Natural killer cell (primary cell): ENCODE results near the gene SORCS2. TPM values are rescaled to one million over a fixed set of nuclear protein-coding genes. Genes with fewer than 3 reads are reported as not detected.

Source experiments
- ATAC-seq, 3 donors: fragments of 150-1000 bp in 2 of 3; fragments of 200-7000 bp in 1 of 3; cut with Tn5 transposase; 1 replicate in 1 of 3; 2 replicates in 2 of 3; pipeline ENCODE4 v1.10.0; 2021; ENCODE audit warnings: mild to moderate bottlenecking in 2 of 3, moderate library complexity in 2 of 3
- DNase-seq, 2 donors: peaks; one replicate each; pipeline versions ENCODE4 v3.0.0 to v3.0.0-alpha.2; 2013 to 2021; ENCODE audit warnings: mixed read lengths in 1 of 2
- H3K27ac ChIP-seq: one replicate; pipeline ENCODE4 v1.5.1; 2013; ENCODE audit warnings: mild to moderate bottlenecking, low read length
- H3K27me3 ChIP-seq: one replicate; pipeline ENCODE4 v1.6.1; 2013; ENCODE audit warnings: low read length; ENCODE audit not compliant: control insufficient read depth, insufficient read depth
- H3K36me3 ChIP-seq: one replicate; pipeline ENCODE4 v1.6.1; 2013; ENCODE audit warnings: low read length; ENCODE audit not compliant: control insufficient read depth, insufficient read depth
- H3K4me1 ChIP-seq: one replicate; pipeline ENCODE4 v1.6.1; 2013; ENCODE audit warnings: low read length; ENCODE audit not compliant: control insufficient read depth, insufficient read depth
- H3K4me3 ChIP-seq: one replicate; pipeline ENCODE4 v1.5.1; 2013; ENCODE audit warnings: low read length
- H3K9me3 ChIP-seq: one replicate; pipeline ENCODE4 v1.6.1; 2013; ENCODE audit warnings: low read length; ENCODE audit not compliant: control insufficient read depth, insufficient read depth
- H3K27ac Mint-ChIP-seq, 2 donors: one replicate each; pipeline ENCODE4 v1.8.0; 2022; ENCODE audit warnings: mild to moderate bottlenecking in 2 of 2, mixed read lengths in 2 of 2, moderate library complexity in 1 of 2
- H3K27me3 Mint-ChIP-seq, 2 donors: one replicate each; pipeline ENCODE4 v1.8.0; 2022; ENCODE audit warnings: low read depth in 2 of 2, mixed read lengths in 2 of 2
- H3K36me3 Mint-ChIP-seq: one replicate; pipeline ENCODE4 v1.8.0; 2022; ENCODE audit warnings: mixed read lengths
- H3K4me1 Mint-ChIP-seq, 2 donors: one replicate each; pipeline ENCODE4 v1.8.0; 2022; ENCODE audit warnings: mixed read lengths in 2 of 2
- H3K4me3 Mint-ChIP-seq: one replicate; pipeline ENCODE4 v1.8.0; 2022; ENCODE audit warnings: mild to moderate bottlenecking, moderate library complexity, mixed read lengths
- H3K9me3 Mint-ChIP-seq, 2 donors: one replicate each; pipeline ENCODE4 v1.8.0; 2022; ENCODE audit warnings: mixed read lengths in 2 of 2
- CTCF ChIP-seq: fragments of 200-600 bp; IDR thresholded peaks from one replicate; pipeline ENCODE4 v1.8.0; 2022; ENCODE audit warnings: antibody characterized with exemption
- WGBS: methylation state at CpG from one replicate; pipeline ENCODE4 v1.1.7; 2013; ENCODE audit warnings: missing lambda C conversion rate; ENCODE audit not compliant: insufficient coverage; 5-methylcytosine and 5-hydroxymethylcytosine counted together
- intact Hi-C: fragments of 100-400 bp; cut with micrococcal nuclease; formaldehyde crosslinking; loops from one replicate; pipeline ENCODE4 v1.14.2; 2022
- total RNA-seq, 4 donors: library from RNA; stranded (reverse); fragments of 120-200 nt in 1 of 4; gene quantifications; one replicate each; pipeline versions ENCODE4 v1.2.3 to v1.2.4, GENCODE V29; 2013 to 2022

SORCS2 gene
- total RNA-seq, 3 donors from 2014 or later (not counting 1 experiment from before 2014, with no cell fraction given) = 1.2 to 2.5 (median 1.4) TPM

GRCh38 chr4:7514281-7514680 lies 321.9 kb downstream of the SORCS2 start:
- H3K4me3 Mint-ChIP-seq = no peak overlapping the region
- intact Hi-C loops = no loop called here
- H3K27me3 Mint-ChIP-seq = peaks cover 17 to 23% of the 10 kb centered on the region in 2 donors

GRCh38 chr4:7514789-7515188 lies 322.5 kb downstream of the SORCS2 start:
- Histone ChIP-seq H3K4me1 (peaks cover 7% of the 10 kb centered on the region), H3K27ac (no peak overlapping the region), H3K9me3 (no peaks in the 10 kb centered on the region), H3K4me3 (no peak overlapping the region), H3K36me3 (no peaks in the 10 kb centered on the region), H3K27me3 (no peaks in the 10 kb centered on the region)
- Mint-ChIP-seq H3K9me3 (no peaks in the 10 kb centered on the region), H3K4me3 (no peak overlapping the region), H3K4me1 (peaks cover 8 to 27% of the 10 kb centered on the region in 2 donors), H3K27me3 (peaks cover 17 to 22% of the 10 kb centered on the region in 2 donors), H3K27ac (no peak overlapping the region), H3K36me3 (no peaks in the 10 kb centered on the region)
- WGBS = 87% methylated on average over 4 of the region's 4 CpGs
- DNase-seq (no peak), ATAC-seq (no peak)
- intact Hi-C loops = no loop called here
- TF ChIP-seq CTCF = no peak

More at GRCh38 chr4:7514281-7514680, 321.9 kb downstream of the SORCS2 start:
- H3K27me3 ChIP-seq = no peaks in the 10 kb centered on the region
- peaks cover 2% of the 10 kb centered on the region for H3K4me1 ChIP-seq
- no peak overlapping the region for H3K27ac Mint-ChIP-seq
- no peaks in the 10 kb centered on the region for H3K36me3 Mint-ChIP-seq
- no peak overlapping the region for H3K4me3 ChIP-seq
- DNase-seq (no peak), ATAC-seq (no peak)
- no peak for TF ChIP-seq CTCF
- 76% methylated on average over 5 of the region's 5 CpGs for WGBS
- peaks cover 3 to 21% of the 10 kb centered on the region in 2 donors for H3K4me1 Mint-ChIP-seq
- no peaks in the 10 kb centered on the region for H3K9me3 Mint-ChIP-seq
- H3K9me3 ChIP-seq = no peaks in the 10 kb centered on the region
- H3K27ac ChIP-seq = no peak overlapping the region
- no peaks in the 10 kb centered on the region for H3K36me3 ChIP-seq

- H3K27ac ChIP-seq = no peak overlapping the region
- no peak for TF ChIP-seq CTCF
- peaks cover 11% of the 10 kb centered on the region for H3K4me1 ChIP-seq
- H3K27me3 ChIP-seq = no peaks in the 10 kb centered on the region
- no peaks in the 10 kb centered on the region for H3K36me3 ChIP-seq
- no peaks in the 10 kb centered on the region for H3K36me3 Mint-ChIP-seq
- no peak overlapping the region for H3K4me3 Mint-ChIP-seq
- H3K9me3 ChIP-seq = no peaks in the 10 kb centered on the region
- no peak overlapping the region for H3K4me3 ChIP-seq
- H3K4me1 Mint-ChIP-seq = peaks cover 15 to 33% of the 10 kb centered on the region in 2 donors
- DNase-seq (no peak), ATAC-seq (no peak)
- no peak overlapping the region for H3K27ac Mint-ChIP-seq
- 86% methylated on average over 14 of the region's 14 CpGs for WGBS
- intact Hi-C loops = no loop called here
- H3K27me3 Mint-ChIP-seq = peaks cover 17 to 19% of the 10 kb centered on the region in 2 donors
- no peaks in the 10 kb centered on the region for H3K9me3 Mint-ChIP-seq
Observed at GRCh38 chr4:7515390-7515902, 323.1 kb downstream of the SORCS2 start.
